Stimulated activated CD4-positive, alpha-beta T cell treated with anti-CD3 and anti-CD28 coated beads, Interleukin-12 subunit alpha, Interleukin-12 subunit beta, amount 100 ng/mL, for 24 hours (primary cell): Measurements from ENCODE around the gene MBD3L1.

Experiments used
- DNase-seq, 2 experiments: peaks; one replicate each; pipeline ENCODE4 v3.0.0-alpha.2; 2020; ENCODE audit warnings: low read depth in 2 of 2

MBD3L1 gene

GRCh38 chr19:8880868-8881488, 48.8 kb downstream of the MBD3L1 start:
- DNase-seq: no peak

- DNase-seq: no peak
These were observed 49.3 kb downstream of the MBD3L1 start for GRCh38 chr19:8881512-8881911.

GRCh38 chr19:8884416-8884815, 52.2 kb downstream of the MBD3L1 start:
- no peak for DNase-seq

GRCh38 chr19:8887364-8887763, 55.2 kb downstream of the MBD3L1 start:
- no peak for DNase-seq

- DNase-seq: no peak
These were observed 58.1 kb downstream of the MBD3L1 start for GRCh38 chr19:8890260-8890659.
